ENCODE measurements around the gene CCNG2. TPM values are rescaled to one million over a fixed set of nuclear protein-coding genes. Genes with fewer than 3 reads are reported as not detected.

Gene CCNG2
- total and polyA plus RNA-seq, 9 of the 15 experiments (the other 6 are each of a cell fraction or from before 2014, with no cell fraction given), result 0.49 to 6.6 (median 2.9) TPM

GRCh38 chr4:77156912-77157858, at the start of gene CCNG2 (continued):
- TF ChIP-seq TOE1 (IDR thresholded peaks at IDR 0.05; ENCODE audit: borderline replicate concordance) (peak; percentile 95), TOE1 (CRISPR knock-in tag; IDR thresholded peaks at IDR 0.05; ENCODE audit: borderline replicate concordance, low read depth) (no peak), C11orf30 (IDR thresholded peaks at IDR 0.05; ENCODE audit: low read depth) (peak; percentile 49; the same call in 1 of the 2 replicates), TRIM25 (IDR thresholded peaks at IDR 0.05; ENCODE audit: borderline replicate concordance) (no peak), RBM34 (IDR thresholded peaks at IDR 0.05; ENCODE audit: borderline replicate concordance, insufficient read depth, low read length) (no peak), GABPA (tag; conservative IDR thresholded peaks at IDR 0.05; ENCODE audit: low read depth) (peak; percentile 60), TAF15 (IDR thresholded peaks at IDR 0.05; ENCODE audit: low read depth, low read length) (no peak), DACH1 (IDR thresholded peaks at IDR 0.05; ENCODE audit: partially characterized antibody) (no peak), NR2C1 (IDR thresholded peaks at IDR 0.05) (0 out of 2 replicates have a peak, but pooled peaks have one; percentile 17), NR2C1 (tag; IDR thresholded peaks at IDR 0.05) (peak; percentile 62), EGR1 (conservative IDR thresholded peaks at IDR 0.05) (peak; percentile 81), CXXC5 (CRISPR knock-in tag; IDR thresholded peaks at IDR 0.05) (peak; percentile 95), DNMT1 (IDR thresholded peaks at IDR 0.05) (peak; percentile 73; the same call in 1 of the 2 replicates), CHD2 (IDR thresholded peaks at IDR 0.05; ENCODE audit: low read depth, low read length) (peak; percentile 89), PHF21A (IDR thresholded peaks at IDR 0.05; ENCODE audit: borderline replicate concordance, low read depth) (peak; percentile 98), OTX1 (CRISPR knock-in tag; IDR thresholded peaks at IDR 0.05) (0 out of 2 replicates have a peak, but pooled peaks have one; percentile 34), BCOR (IDR thresholded peaks at IDR 0.05) (peak; percentile 77), MITF (IDR thresholded peaks at IDR 0.05) (peak; percentile 77), MTA1 (IDR thresholded peaks at IDR 0.05; ENCODE audit: borderline replicate concordance) (peak; percentile 78; the same call in 1 of the 2 replicates), HINFP (tag; conservative IDR thresholded peaks at IDR 0.05; ENCODE audit: low read depth) (0 out of 2 replicates have a peak, but pooled peaks have one; percentile 29), KAT7 (CRISPR knock-in tag; IDR thresholded peaks at IDR 0.05; ENCODE audit: borderline replicate concordance) (peak; percentile 39; the same call in 1 of the 2 replicates), TAL1 (IDR thresholded peaks at IDR 0.05) (peak; percentile 17; the same call in 1 of the 2 replicates), TARDBP (IDR thresholded peaks at IDR 0.05) (peak; percentile 93), ZNF217 (CRISPR knock-in tag; IDR thresholded peaks at IDR 0.05) (no peak), ZKSCAN1 (IDR thresholded peaks at IDR 0.05; ENCODE audit: low read depth, low read length) (no peak), GTF2A2 (tag; IDR thresholded peaks at IDR 0.05) (peak; percentile 87)
